HCT116 (cell line): ENCODE results near the gene SH2B2. TPM values are rescaled to one million over a fixed set of nuclear protein-coding genes. Genes with fewer than 3 reads are reported as not detected.

Experiments used
- ATAC-seq: fragments of 200-7000 bp; cut with Tn5 transposase; 2 replicates; pipeline ENCODE4 v1.9.1; 2020; ENCODE audit warnings: mild to moderate bottlenecking, moderate library complexity
- BruUV-seq: library from RNA; stranded (reverse); fragments of 400-500 nt; replicated peaks from 2 replicates; lab custom pipeline; 2021; lab: Mats Ljungman, UMichigan
- CTCF ChIA-PET: fragments of 300-600 bp; sonication (Branson Sonifier 250); formaldehyde crosslinking; loops from one replicate; lab custom pipeline; 2021; ENCODE audit warnings: antibody characterized with exemption; lab: Charles Lee
- POLR2A ChIA-PET: fragments of 300-600, 350-600 bp; sonication (Branson Sonifier 250); formaldehyde crosslinking; loops from one replicate; lab custom pipeline; 2021; ENCODE audit warnings: antibody characterized with exemption; lab: Charles Lee
- RAD21 ChIA-PET, 2 experiments: fragments of 300-600 bp; sonication (Branson Sonifier 250); formaldehyde crosslinking; loops; one replicate each; lab custom pipeline; 2023; ENCODE audit warnings: low total read pairs in 2 of 2; ENCODE audit not compliant: uncharacterized antibody in 2 of 2, unreplicated experiment in 2 of 2, low non-redundant PET in 1 of 2; lab: Charles Lee
- DNase-seq: peaks from one replicate; pipeline ENCODE4 v3.0.0-alpha.2; 2010; ENCODE audit warnings: low read depth, low spot score
- H2AFZ ChIP-seq: fragments of 200-600 bp; shearing (Covaris generic), sonication (generic); 2 replicates; pipeline ENCODE4 v1.6.1; 2017; ENCODE audit warnings: low read depth, mixed run types, mixed read lengths, antibody characterized with exemption, low read length; ENCODE audit not compliant: poor library complexity, severe bottlenecking
- H3K27ac ChIP-seq: 2 replicates; pipeline ENCODE4 v1.5.1; 2012; ENCODE audit warnings: low read depth, low read length
- H3K27me3 ChIP-seq: fragments of 200-600 bp; sonication (generic); 2 replicates; pipeline ENCODE4 v1.6.1; 2016; ENCODE audit warnings: mixed run types, low read length, mixed read lengths; ENCODE audit not compliant: insufficient read depth
- H3K36me3 ChIP-seq, 2 experiments: fragments of 200-500 bp in 1 of 2; fragments of 200-600 bp in 1 of 2; sonication (Bioruptor generic) in 1 of 2; sonication (generic) in 1 of 2; 2 replicates each; pipeline versions ENCODE4 v1.5.1 to v1.6.1; 2014 to 2016; ENCODE audit warnings: low read length in 2 of 2, inconsistent platforms in 1 of 2, mixed read lengths in 1 of 2, mixed run types in 1 of 2; ENCODE audit not compliant: insufficient read depth in 2 of 2, control insufficient read depth in 1 of 2
- H3K4me1 ChIP-seq, 2 experiments: fragments of 200-600 bp in 1 of 2; sonication (generic) in 1 of 2; 2 replicates each; pipeline versions ENCODE4 v1.5.1 to v1.6.1; 2012 to 2017; ENCODE audit warnings: low read length in 2 of 2, inconsistent platforms in 1 of 2, mild to moderate bottlenecking in 1 of 2, mixed read lengths in 1 of 2, mixed run types in 1 of 2, moderate library complexity in 1 of 2; ENCODE audit not compliant: insufficient read depth in 2 of 2, control insufficient read depth in 1 of 2
- H3K4me2 ChIP-seq: fragments of 200-600 bp; sonication (generic); 2 replicates; pipeline ENCODE4 v1.6.1; 2017; ENCODE audit warnings: mixed run types, low read length, mixed read lengths
- H3K4me3 ChIP-seq, 2 experiments: fragments of 200-600 bp in 1 of 2; sonication (generic) in 1 of 2; replicated peaks in 1 of 2; 2 replicates each; pipeline ENCODE4 v1.5.1; 2011 to 2016; ENCODE audit warnings: low read length in 2 of 2, control low read depth in 1 of 2, low read depth in 1 of 2, mild to moderate bottlenecking in 1 of 2, mixed read lengths in 1 of 2, mixed run types in 1 of 2
- H3K79me2 ChIP-seq: fragments of 200-600 bp; sonication (generic); 2 replicates; pipeline ENCODE4 v1.6.1; 2017; ENCODE audit warnings: mild to moderate bottlenecking, mixed run types, low read length, moderate library complexity, mixed read lengths; ENCODE audit not compliant: insufficient read depth
- H3K9ac ChIP-seq: fragments of 200-600 bp; sonication (generic); 2 replicates; pipeline ENCODE4 v1.6.1; 2016; ENCODE audit warnings: low read length, mixed read lengths
- H3K9me2 ChIP-seq: fragments of 200-600 bp; sonication (generic), shearing (Covaris generic); 2 replicates; pipeline ENCODE4 v1.6.1; 2017; ENCODE audit warnings: mixed run types, mild to moderate bottlenecking, moderate library complexity; ENCODE audit not compliant: insufficient read depth
- H3K9me3 ChIP-seq, 2 experiments: fragments of 200-500 bp in 1 of 2; fragments of 200-600 bp in 1 of 2; sonication (Bioruptor generic) in 1 of 2; sonication (generic) in 1 of 2; 2 replicates each; pipeline ENCODE4 v1.6.1; 2014 to 2017; ENCODE audit warnings: low read length in 2 of 2, mixed read lengths in 2 of 2, inconsistent platforms in 1 of 2, low read depth in 1 of 2, mild to moderate bottlenecking in 1 of 2, mixed run types in 1 of 2, moderate library complexity in 1 of 2; ENCODE audit not compliant: control insufficient read depth in 1 of 2, insufficient read depth in 1 of 2
- H4K20me1 ChIP-seq: fragments of 200-600 bp; sonication (generic), shearing (Covaris generic); 2 replicates; pipeline ENCODE4 v1.6.1; 2017; ENCODE audit warnings: mixed run types, mild to moderate bottlenecking, moderate library complexity; ENCODE audit not compliant: insufficient read depth
- CEBPB ChIP-seq: IDR thresholded peaks from 2 replicates; pipeline ENCODE4 v1.6.1; 2012; ENCODE audit warnings: low read depth
- ELF1 ChIP-seq: IDR thresholded peaks from 2 replicates; pipeline ENCODE4 v1.6.1; 2012; ENCODE audit warnings: low read depth, borderline replicate concordance
- FOSL1 ChIP-seq: IDR thresholded peaks from 2 replicates; pipeline ENCODE4 v1.6.1; 2012; ENCODE audit warnings: low read depth
- POLR2A ChIP-seq: IDR thresholded peaks from 2 replicates; pipeline ENCODE4 v1.7.0; 2011; ENCODE audit warnings: borderline replicate concordance; ENCODE audit not compliant: insufficient read depth, insufficient read length; ENCODE audit errors: extremely low read depth
- REST ChIP-seq: IDR thresholded peaks from 2 replicates; pipeline ENCODE4 v1.6.1; 2012; ENCODE audit warnings: low read depth
- intact Hi-C: fragments of 100-400 bp; cut with micrococcal nuclease; formaldehyde crosslinking; loops from 2 replicates; pipeline ENCODE4 v1.10.0; 2022
- total RNA-seq: library from RNA; stranded (reverse); gene quantifications from one replicate; pipeline ENCODE4 v1.2.1, GENCODE V29; 2021; ENCODE audit not compliant: unreplicated experiment
- TF ChIP-seq, protein P1 (sequence below), 3 experiments: fragments of 200-600 bp in 1 of 3; sonication (generic) in 1 of 3; IDR thresholded peaks in 2 of 3; conservative IDR thresholded peaks in 1 of 3; 2 replicates each; pipeline ENCODE4 v1.5.1; 2012 to 2017; ENCODE audit warnings: low read depth in 2 of 3, low read length in 2 of 3, antibody characterized with exemption in 1 of 3, borderline replicate concordance in 1 of 3, control low read depth in 1 of 3, mild to moderate bottlenecking in 1 of 3, mixed read lengths in 1 of 3, mixed run types in 1 of 3, moderate library complexity in 1 of 3; ENCODE audit not compliant: insufficient read depth in 1 of 3

Gene SH2B2
- total RNA-seq, 1 experiment from 2014 or later: 11.8 TPM

DNA sequence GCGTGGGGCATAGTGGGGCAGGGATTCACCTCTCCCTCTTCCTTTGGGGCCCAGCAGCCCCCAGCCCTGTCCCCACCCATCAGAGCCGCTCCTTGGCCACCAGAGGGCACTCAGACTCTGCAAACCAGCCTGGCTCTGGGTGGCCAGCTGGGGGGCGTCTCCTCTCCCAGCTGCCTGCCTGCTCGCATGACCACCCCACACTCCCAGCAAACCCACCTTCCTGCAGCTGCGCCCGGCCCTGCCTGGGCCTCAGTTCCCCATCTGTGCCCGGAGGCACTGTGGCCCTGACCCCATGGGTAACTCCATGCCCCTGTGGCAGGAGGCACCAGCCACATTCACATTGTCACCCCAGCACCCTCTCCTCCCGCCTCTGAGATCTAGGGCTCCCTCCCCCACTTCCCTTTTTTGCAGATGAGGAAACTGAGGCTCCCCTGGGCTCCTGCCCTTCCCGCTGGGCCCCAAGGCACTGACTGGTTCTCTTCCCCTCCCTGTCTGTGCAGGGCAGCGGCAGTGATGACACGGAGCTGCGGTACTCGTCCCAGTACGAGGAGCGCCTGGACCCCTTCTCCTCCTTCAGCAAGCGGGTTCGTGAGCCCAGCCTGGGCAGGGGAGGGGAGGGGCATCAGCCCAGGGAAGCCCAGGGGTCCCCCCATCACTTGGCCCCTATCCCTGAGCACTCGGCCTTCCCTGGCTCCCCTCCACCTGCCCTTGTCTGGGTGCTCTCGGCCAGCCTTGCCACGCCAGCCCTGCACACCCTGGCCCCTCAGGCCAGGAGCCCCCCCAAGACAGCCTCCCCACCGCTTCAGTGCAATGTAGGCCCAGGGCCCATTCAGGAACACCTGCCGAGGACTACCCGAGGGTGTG lies 6.9 kb upstream of the SH2B2 start:
- intact Hi-C loops: loop anchor here (1.0 to 5.0 kb wide), 2 partner anchors 111 to 173 kb away; no protein-coding TSS in a partner anchor
- Histone ChIP-seq H3K36me3 (no peaks in the 10 kb centered on the region), H3K9ac (no peak overlapping the region), H3K4me3 (no peak overlapping the region), H3K79me2 (no peaks in the 10 kb centered on the region), H4K20me1 (no peaks in the 10 kb centered on the region), H3K9me3 (no peaks in the 10 kb centered on the region), H2AFZ (no peak overlapping the region), H3K9me2 (no peaks in the 10 kb centered on the region), H3K4me1 (peaks cover 4 to 12% of the 10 kb centered on the region in 2 experiments; a peak in 3 of 4 replicates), H3K27ac (no peak overlapping the region), H3K27me3 (no peaks in the 10 kb centered on the region), H3K4me2 (no peak overlapping the region)
- ATAC-seq (peak; percentile 94), DNase-seq (peak; percentile 27)
- no peak for TF ChIP-seq FOSL1
- TF ChIP-seq, protein P1, sequence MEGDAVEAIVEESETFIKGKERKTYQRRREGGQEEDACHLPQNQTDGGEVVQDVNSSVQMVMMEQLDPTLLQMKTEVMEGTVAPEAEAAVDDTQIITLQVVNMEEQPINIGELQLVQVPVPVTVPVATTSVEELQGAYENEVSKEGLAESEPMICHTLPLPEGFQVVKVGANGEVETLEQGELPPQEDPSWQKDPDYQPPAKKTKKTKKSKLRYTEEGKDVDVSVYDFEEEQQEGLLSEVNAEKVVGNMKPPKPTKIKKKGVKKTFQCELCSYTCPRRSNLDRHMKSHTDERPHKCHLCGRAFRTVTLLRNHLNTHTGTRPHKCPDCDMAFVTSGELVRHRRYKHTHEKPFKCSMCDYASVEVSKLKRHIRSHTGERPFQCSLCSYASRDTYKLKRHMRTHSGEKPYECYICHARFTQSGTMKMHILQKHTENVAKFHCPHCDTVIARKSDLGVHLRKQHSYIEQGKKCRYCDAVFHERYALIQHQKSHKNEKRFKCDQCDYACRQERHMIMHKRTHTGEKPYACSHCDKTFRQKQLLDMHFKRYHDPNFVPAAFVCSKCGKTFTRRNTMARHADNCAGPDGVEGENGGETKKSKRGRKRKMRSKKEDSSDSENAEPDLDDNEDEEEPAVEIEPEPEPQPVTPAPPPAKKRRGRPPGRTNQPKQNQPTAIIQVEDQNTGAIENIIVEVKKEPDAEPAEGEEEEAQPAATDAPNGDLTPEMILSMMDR (IDR thresholded peaks at IDR 0.05 in 2 of 3, conservative IDR thresholded peaks at IDR 0.05 in 1 of 3; ENCODE audit: borderline replicate concordance in 1 of 3, insufficient read depth in 1 of 3, low read depth in 2 of 3, low read length in 2 of 3): peak in 2 of 3 experiments; percentile 91 to 92; a peak in 4 of 6 replicates
- ChIA-PET CTCF (interaction anchor here (0.6 to 1.1 kb wide), 4 partner anchors 8 to 170 kb away, joined by 3 to 5 read pairs (median 4); partner anchors contain the start of gene PRKRIP1), POLR2A (no interaction called here), RAD21 (interaction anchor here in 1 of 2 experiments (1.2 kb wide), 1 partner anchor 111 kb away, joined by 4 read pairs; no protein-coding TSS in a partner anchor)
- no TSS peak for BruUV-seq

- POLR2A ChIA-PET: no interaction called here
- Histone ChIP-seq H3K36me3 (no peaks in the 10 kb centered on the region), H4K20me1 (no peaks in the 10 kb centered on the region), H3K9ac (no peak overlapping the region), H3K79me2 (no peaks in the 10 kb centered on the region), H2AFZ (no peak overlapping the region), H3K27ac (no peak overlapping the region; the same call in 1 of the 2 replicates), H3K4me3 (no peak overlapping the region), H3K4me2 (no peak overlapping the region), H3K4me1 (peaks cover 0 to 5% of the 10 kb centered on the region in 2 experiments; a peak in 1 of 4 replicates), H3K9me3 (no peaks in the 10 kb centered on the region), H3K27me3 (no peaks in the 10 kb centered on the region), H3K9me2 (no peaks in the 10 kb centered on the region)
- no TSS peak for BruUV-seq
- intact Hi-C loops: no loop called here
- TF ChIP-seq ELF1 (no peak), REST (no peak), POLR2A (no peak), CEBPB (no peak)
- RAD21 ChIA-PET: no interaction called here
- ATAC-seq (no peak), DNase-seq (no peak)
- CTCF ChIA-PET: interaction anchor here (0.5 kb wide), 1 partner anchor 111 kb away, joined by 3 read pairs; no protein-coding TSS in a partner anchor
Measured at GRCh38 chr7:102280521-102280920, 6.1 kb upstream of the SH2B2 start.
